K562 (cell line): Measurements from ENCODE around the gene RAB6B. TPM values are rescaled to one million over a fixed set of nuclear protein-coding genes. Genes with fewer than 3 reads are reported as not detected.

Source experiments
- ATAC-seq: fragments of 200-7000 bp; cut with Tn5 transposase; 3 replicates; pipeline ENCODE4 v1.9.1; 2020; ENCODE audit warnings: moderate library complexity
- BruUV-seq: library from RNA; stranded (reverse); fragments of 400-500 nt; replicated peaks from 2 replicates; lab custom pipeline; 2021; lab: Mats Ljungman, UMichigan
- CTCF ChIA-PET: fragments of 300-600 bp; formaldehyde crosslinking; extraction: SDS; loops from one replicate; lab custom pipeline; 2021; ENCODE audit warnings: low intra/inter-chr PET ratio; lab: Yijun Ruan, JAX
- POLR2A ChIA-PET: fragments of 300-600, 350-650 bp; sonication (Branson Sonifier 250); formaldehyde crosslinking; extraction: SDS; loops from one replicate; lab custom pipeline; 2021; ENCODE audit warnings: antibody characterized with exemption, inconsistent platforms; lab: Yijun Ruan, JAX
- DNase-seq, 4 experiments: peaks; one replicate each; pipeline versions ENCODE4 v3.0.0 to v3.0.0-alpha.2; 2011 to 2018; ENCODE audit warnings: low spot score in 3 of 4, mixed read lengths in 3 of 4; ENCODE audit errors: extremely low read depth in 1 of 4
- FAIRE-seq: peaks from 2 replicates; lab custom pipeline; 2011; peaks lifted over from hg19 to GRCh38; lab: Jason Lieb, UNC
- H2AFZ ChIP-seq: 2 replicates; pipeline ENCODE4 v1.6.0; 2011; ENCODE audit warnings: low read depth, low read length, control low read depth, inconsistent platforms
- H3K27ac ChIP-seq: fragments of 200-600 bp; 3 replicates; pipeline ENCODE4 v1.8.0; 2011; ENCODE audit warnings: low read depth, mild to moderate bottlenecking, control low read depth, inconsistent platforms, low read length, moderate library complexity, mixed read lengths; ENCODE audit errors: extremely low read depth
- H3K27me3 ChIP-seq, 2 experiments: fragments of 300-600 bp in 1 of 2; 2 replicates in 1 of 2; 3 replicates in 1 of 2; pipeline versions ENCODE4 v1.6.0 to v1.8.0; 2011; ENCODE audit warnings: inconsistent platforms in 2 of 2, low read length in 2 of 2, mild to moderate bottlenecking in 1 of 2, mixed read lengths in 1 of 2, moderate library complexity in 1 of 2; ENCODE audit not compliant: control insufficient read depth in 2 of 2, insufficient read depth in 2 of 2
- H3K36me3 ChIP-seq: fragments of 300-600 bp; 3 replicates; pipeline ENCODE4 v1.8.0; 2011; ENCODE audit warnings: mild to moderate bottlenecking, low read length, inconsistent platforms; ENCODE audit not compliant: control insufficient read depth, insufficient read depth
- H3K4me1 ChIP-seq, 2 experiments: fragments of 200-600 bp in 1 of 2; replicated peaks in 1 of 2; 2 replicates in 1 of 2; 3 replicates in 1 of 2; pipeline versions ENCODE4 v1.5.1 to v1.8.0; 2011; ENCODE audit warnings: inconsistent platforms in 2 of 2, low read length in 2 of 2, mild to moderate bottlenecking in 1 of 2, mixed read lengths in 1 of 2, moderate library complexity in 1 of 2; ENCODE audit not compliant: control insufficient read depth in 2 of 2, insufficient read depth in 2 of 2
- H3K4me2 ChIP-seq: 2 replicates; pipeline ENCODE4 v1.6.1; 2011; ENCODE audit warnings: low read length, control low read depth, inconsistent platforms, mixed read lengths; ENCODE audit not compliant: insufficient read depth
- H3K4me3 ChIP-seq: fragments of 200-600 bp; sonication (generic), shearing (Covaris generic); 2 replicates; pipeline ENCODE4 v1.5.1; 2016; ENCODE audit warnings: control low read depth, inconsistent platforms
- H3K79me2 ChIP-seq: fragments of 200-600 bp; 3 replicates; pipeline ENCODE4 v1.8.0; 2011; ENCODE audit warnings: low read length, inconsistent platforms; ENCODE audit not compliant: control insufficient read depth, insufficient read depth
- H3K9ac ChIP-seq, 2 experiments: 2 replicates each; pipeline versions ENCODE4 v1.6.0 to v1.6.1; 2011; ENCODE audit warnings: low read depth in 2 of 2, low read length in 2 of 2, control low read depth in 1 of 2, inconsistent platforms in 1 of 2, mild to moderate bottlenecking in 1 of 2, mixed read lengths in 1 of 2; ENCODE audit not compliant: insufficient read depth in 1 of 2
- H3K9me1 ChIP-seq: one replicate; pipeline ENCODE4 v1.6.0; 2011; ENCODE audit warnings: inconsistent platforms, mild to moderate bottlenecking, low read length, moderate library complexity; ENCODE audit not compliant: control insufficient read depth, insufficient read depth
- H3K9me3 ChIP-seq: replicated peaks from 2 replicates; pipeline ENCODE4 v1.5.1; 2011; ENCODE audit warnings: low read depth, low read length, inconsistent platforms; ENCODE audit not compliant: control insufficient read depth, insufficient read depth
- H4K20me1 ChIP-seq: replicated peaks from 2 replicates; pipeline ENCODE4 v1.6.1; 2011; ENCODE audit warnings: low read length, inconsistent platforms, mixed read lengths; ENCODE audit not compliant: control insufficient read depth, insufficient read depth
- HCFC1 ChIP-seq: IDR thresholded peaks from 2 replicates; pipeline ENCODE4 v1.6.1; 2012; ENCODE audit warnings: low read depth, low read length, improper control_type of control experiment
- HDAC3 ChIP-seq: fragments of 450-650 bp; IDR thresholded peaks from 2 replicates; pipeline ENCODE4 v1.6.1; 2018; ENCODE audit warnings: borderline replicate concordance, mild to moderate bottlenecking, moderate library complexity; ENCODE audit not compliant: partially characterized antibody
- HNRNPL ChIP-seq: fragments of 200-400 bp; formaldehyde crosslinking; IDR thresholded peaks from 2 replicates; pipeline ENCODE4 v1.6.1; 2017; ENCODE audit warnings: low read depth, mild to moderate bottlenecking, low read length
- XRCC4 ChIP-seq: IDR thresholded peaks from one replicate; pipeline ENCODE4 v1.6.1; 2011; ENCODE audit not compliant: insufficient read depth, insufficient read length; ENCODE audit errors: extremely low read depth
- ZEB2 ChIP-seq: fragments of 450-650 bp; IDR thresholded peaks from 2 replicates; pipeline ENCODE4 v1.6.1; 2016
- in situ Hi-C: fragments of 300-500 bp; cut with MboI; formaldehyde crosslinking; loops from 4 replicates; pipeline ENCODE4 v1.15.0; 2018; ENCODE audit warnings: inconsistent platforms, mixed read lengths
- intact Hi-C: fragments of 100-400 bp; cut with micrococcal nuclease; formaldehyde crosslinking; loops from 2 replicates; pipeline ENCODE4 v1.14.2; 2022
- polyA plus RNA-seq, 8 experiments: library from polyadenylated mRNA; depleted of rRNA in 4 of 8; stranded (reverse) in 5 of 8; unstranded in 3 of 8; fragments of >200 nt; fragmentation: Nextera tagmentation in 2 of 8; fragmentation: Illumina TruSeq in 1 of 8; extraction: Ambion mirVana in 2 of 8; extraction: Trizol in 1 of 8; gene quantifications; 2 replicates each; pipeline versions ENCODE4 v1.2.1 to v1.2.3, GENCODE V29; 2011 to 2014; ENCODE audit warnings: inconsistent platforms in 1 of 8, missing spikeins in 1 of 8
- total RNA-seq, 7 experiments: library from RNA; depleted of rRNA in 6 of 7; stranded (reverse); fragments of >200 nt in 6 of 7; fragmentation: Illumina TruSeq in 2 of 7; extraction: Trizol in 2 of 7; gene quantifications; 2 replicates each; pipeline versions ENCODE4 v1.2.1 to v1.2.3, GENCODE V29; 2011 to 2021; ENCODE audit warnings: low replicate concordance in 1 of 7
- TF ChIP-seq, protein P1 (sequence below): fragments of 450-650 bp; formaldehyde crosslinking; IDR thresholded peaks from 2 replicates; pipeline ENCODE4 v1.4.0; 2022; ENCODE audit warnings: missing genetic modification characterization
- TF ChIP-seq, protein P2 (sequence below): fragments of 450-650 bp; IDR thresholded peaks from 2 replicates; pipeline ENCODE4 v1.6.1; 2016; ENCODE audit warnings: mild to moderate bottlenecking

Gene RAB6B
- total and polyA plus RNA-seq, 9 of the 15 experiments (the other 6 are each of a cell fraction or from before 2014, with no cell fraction given): 0.60 to 18.1 (median 1.5) TPM

DNA sequence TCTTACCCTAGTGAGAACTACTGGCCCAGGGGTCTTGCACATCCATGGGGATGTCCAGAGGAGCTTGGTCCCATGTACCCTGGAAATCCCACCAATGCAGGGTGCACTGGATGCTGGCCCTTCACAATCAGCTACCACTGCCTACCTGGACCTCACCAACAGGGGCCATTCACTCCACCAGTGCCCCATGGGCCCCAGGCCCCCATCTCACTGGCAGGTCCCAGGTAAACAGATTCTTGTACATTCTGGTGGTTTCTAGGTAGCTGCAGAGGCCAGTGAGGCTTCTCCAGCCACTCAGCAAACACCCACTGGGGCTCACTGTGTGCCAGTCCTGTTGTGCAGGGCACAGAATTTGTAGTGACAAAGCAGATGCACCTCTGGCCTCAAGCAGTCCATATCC lies 24.9 kb downstream of the RAB6B start:
- no peak overlapping the region for H3K4me2 ChIP-seq
- H3K36me3 ChIP-seq: no peaks in the 10 kb centered on the region; the same call in 2 of the 3 replicates
- H3K79me2 ChIP-seq: 0 out of 3 replicates have a peak, but pooled peaks cover 4% of the 10 kb centered on the region
- no peak for DNase-seq
- in situ Hi-C loops (no loop called here), intact Hi-C loops (no loop called here)
- no peak for TF ChIP-seq HNRNPL
- TF ChIP-seq, protein P1, sequence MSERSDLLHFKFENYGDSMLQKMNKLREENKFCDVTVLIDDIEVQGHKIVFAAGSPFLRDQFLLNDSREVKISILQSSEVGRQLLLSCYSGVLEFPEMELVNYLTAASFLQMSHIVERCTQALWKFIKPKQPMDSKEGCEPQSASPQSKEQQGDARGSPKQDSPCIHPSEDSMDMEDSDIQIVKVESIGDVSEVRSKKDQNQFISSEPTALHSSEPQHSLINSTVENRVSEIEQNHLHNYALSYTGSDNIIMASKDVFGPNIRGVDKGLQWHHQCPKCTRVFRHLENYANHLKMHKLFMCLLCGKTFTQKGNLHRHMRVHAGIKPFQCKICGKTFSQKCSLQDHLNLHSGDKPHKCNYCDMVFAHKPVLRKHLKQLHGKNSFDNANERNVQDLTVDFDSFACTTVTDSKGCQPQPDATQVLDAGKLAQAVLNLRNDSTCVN (CRISPR knock-in tag): no peak
- no peak for TF ChIP-seq HCFC1
- TF ChIP-seq ZEB2: no peak
- no peak for TF ChIP-seq XRCC4
- TF ChIP-seq, protein P2, sequence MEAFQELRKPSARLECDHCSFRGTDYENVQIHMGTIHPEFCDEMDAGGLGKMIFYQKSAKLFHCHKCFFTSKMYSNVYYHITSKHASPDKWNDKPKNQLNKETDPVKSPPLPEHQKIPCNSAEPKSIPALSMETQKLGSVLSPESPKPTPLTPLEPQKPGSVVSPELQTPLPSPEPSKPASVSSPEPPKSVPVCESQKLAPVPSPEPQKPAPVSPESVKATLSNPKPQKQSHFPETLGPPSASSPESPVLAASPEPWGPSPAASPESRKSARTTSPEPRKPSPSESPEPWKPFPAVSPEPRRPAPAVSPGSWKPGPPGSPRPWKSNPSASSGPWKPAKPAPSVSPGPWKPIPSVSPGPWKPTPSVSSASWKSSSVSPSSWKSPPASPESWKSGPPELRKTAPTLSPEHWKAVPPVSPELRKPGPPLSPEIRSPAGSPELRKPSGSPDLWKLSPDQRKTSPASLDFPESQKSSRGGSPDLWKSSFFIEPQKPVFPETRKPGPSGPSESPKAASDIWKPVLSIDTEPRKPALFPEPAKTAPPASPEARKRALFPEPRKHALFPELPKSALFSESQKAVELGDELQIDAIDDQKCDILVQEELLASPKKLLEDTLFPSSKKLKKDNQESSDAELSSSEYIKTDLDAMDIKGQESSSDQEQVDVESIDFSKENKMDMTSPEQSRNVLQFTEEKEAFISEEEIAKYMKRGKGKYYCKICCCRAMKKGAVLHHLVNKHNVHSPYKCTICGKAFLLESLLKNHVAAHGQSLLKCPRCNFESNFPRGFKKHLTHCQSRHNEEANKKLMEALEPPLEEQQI: no peak
- no peak for TF ChIP-seq HDAC3
- no TSS peak for BruUV-seq
- POLR2A ChIA-PET: interaction anchor here (0.7 kb wide), 1 partner anchor 16 kb away, joined by 4 read pairs; no protein-coding TSS in a partner anchor
- no peak overlapping the region for H3K9ac ChIP-seq
- no peaks in the 10 kb centered on the region for H3K9me1 ChIP-seq
- CTCF ChIA-PET: no interaction called here
- H4K20me1 ChIP-seq: no peaks in the 10 kb centered on the region
- H3K4me3 ChIP-seq: no peak overlapping the region
- H3K27me3 ChIP-seq: no peaks in the 10 kb centered on the region
- H2AFZ ChIP-seq: no peak overlapping the region
- no peak overlapping the region for H3K27ac ChIP-seq
- FAIRE-seq: no peak
- H3K9me3 ChIP-seq: no peaks in the 10 kb centered on the region
- H3K4me1 ChIP-seq: peaks cover 0 to 9% of the 10 kb centered on the region in 2 experiments; a peak in 3 of 5 replicates
- ATAC-seq: no peak
